ENCODE measurements around the gene GNRH2. TPM values are rescaled to one million over a fixed set of nuclear protein-coding genes. Genes with fewer than 3 reads are reported as not detected.
"Not testable (repeated sequence)": the region's sequence is repeated elsewhere in the genome, so short reads cannot be mapped to it uniquely, and the experiment has no call there.

The GNRH2 gene
- polyA plus RNA-seq, 4 donors = 0.27 to 0.43 TPM; not detected in 2

- no peak for DNase-seq (ENCODE audit: low read depth in 4 of 4, low spot score in 3 of 4)
These were observed 28.4 kb downstream of the GNRH2 start, which contains the start of gene OXT for GRCh38 chr20:3071610-3072529. Gene OXT, plus strand, starts transcription at chr20:3071620. Its CDS starts 36 bp downstream, at chr20:3071656.

- no peak for DNase-seq (ENCODE audit: low read depth in 4 of 4, low spot score in 3 of 4)
These were observed 29.3 kb downstream of the GNRH2 start for GRCh38 chr20:3072530-3073250.

GRCh38 chr20:3073251-3073643 is 29.8 kb downstream of the GNRH2 start:
- not testable (repeated sequence) for DNase-seq (ENCODE audit: low read depth in 4 of 4, low spot score in 3 of 4)

GRCh38 chr20:3074812-3075211 is 31.4 kb downstream of the GNRH2 start:
- no peak for DNase-seq (ENCODE audit: low read depth in 4 of 4, low spot score in 3 of 4)

GRCh38 chr20:3075315-3075714 is 31.9 kb downstream of the GNRH2 start:
- DNase-seq (ENCODE audit: low read depth in 4 of 4, low spot score in 3 of 4) = not testable (repeated sequence)

- DNase-seq (ENCODE audit: low read depth in 4 of 4, low spot score in 3 of 4) = no peak
These were observed 34.3 kb downstream of the GNRH2 start for GRCh38 chr20:3077618-3078134.

GRCh38 chr20:3080939-3081388 is 37.5 kb downstream of the GNRH2 start:
- no peak for DNase-seq (ENCODE audit: low read depth in 4 of 4, low spot score in 3 of 4)

- no peak for DNase-seq (ENCODE audit: low read depth in 4 of 4, low spot score in 3 of 4)
These were observed 38.2 kb downstream of the GNRH2 start for GRCh38 chr20:3081641-3082040.

GRCh38 chr20:3082306-3082951 is 39.0 kb downstream of the GNRH2 start:
- DNase-seq (ENCODE audit: low read depth in 4 of 4, low spot score in 3 of 4) = no peak

- no peak for DNase-seq (ENCODE audit: low read depth in 4 of 4, low spot score in 3 of 4)
These were observed 39.8 kb downstream of the GNRH2 start for GRCh38 chr20:3082955-3083952.

- no peak for DNase-seq (ENCODE audit: low read depth in 4 of 4, low spot score in 3 of 4)
These were observed 41.0 kb downstream of the GNRH2 start, which contains the start of gene AVP for GRCh38 chr20:3084283-3084985. Gene AVP, minus strand, starts transcription at chr20:3084724. Its CDS starts 50 bp downstream, at chr20:3084674.

- no peak for DNase-seq (ENCODE audit: low read depth in 4 of 4, low spot score in 3 of 4)
These were observed 41.6 kb downstream of the GNRH2 start for GRCh38 chr20:3084986-3085360.

- no peak for DNase-seq (ENCODE audit: low read depth in 4 of 4, low spot score in 3 of 4)
These were observed 42.2 kb downstream of the GNRH2 start for GRCh38 chr20:3085571-3086072.

- no peak for DNase-seq (ENCODE audit: low read depth in 4 of 4, low spot score in 3 of 4)
These were observed 44.6 kb downstream of the GNRH2 start for GRCh38 chr20:3088031-3088430.

- no peak for DNase-seq (ENCODE audit: low read depth in 4 of 4, low spot score in 3 of 4)
These were observed 47.1 kb downstream of the GNRH2 start for GRCh38 chr20:3090565-3090964.

- no peak for DNase-seq (ENCODE audit: low read depth in 4 of 4, low spot score in 3 of 4)
These were observed 49.4 kb downstream of the GNRH2 start for GRCh38 chr20:3092611-3093379.

- DNase-seq (ENCODE audit: low read depth in 4 of 4, low spot score in 3 of 4) = no peak
These were observed 50.5 kb downstream of the GNRH2 start for GRCh38 chr20:3093861-3094361.

Measured in right renal pelvis (tissue), 4 donors.